Embryonic facial prominence (tissue), 1 donor: ENCODE data around the gene USP5.
"Not testable (repeated sequence)": the region's sequence is repeated elsewhere in the genome, so short reads cannot be mapped to it uniquely, and the experiment has no call there.

Experiments
- DNase-seq: peaks from one replicate; pipeline ENCODE4 v3.0.0-alpha.2; 2016; ENCODE audit errors: extremely low spot score

USP5 gene

GRCh38 chr12:6887460-6887859 lies 35.5 kb downstream of the USP5 start:
- DNase-seq, result no peak

GRCh38 chr12:6888360-6888759 lies 36.4 kb downstream of the USP5 start:
- no peak for DNase-seq

GRCh38 chr12:6888794-6889193 lies 36.8 kb downstream of the USP5 start:
- DNase-seq, result not testable (repeated sequence)

- not testable (repeated sequence) for DNase-seq
These were observed 38.0 kb downstream of the USP5 start for GRCh38 chr12:6889775-6890573.

GRCh38 chr12:6890789-6891645 lies 39.1 kb downstream of the USP5 start:
- DNase-seq, result peak; percentile 95

GRCh38 chr12:6891646-6892001 lies 39.7 kb downstream of the USP5 start:
- no peak for DNase-seq

GRCh38 chr12:6892683-6893082 lies 40.7 kb downstream of the USP5 start:
- not testable (repeated sequence) for DNase-seq

- DNase-seq, result no peak
These were observed 42.4 kb downstream of the USP5 start for GRCh38 chr12:6894321-6894720.

GRCh38 chr12:6896846-6897435 lies 45.0 kb downstream of the USP5 start:
- no peak for DNase-seq

- no peak for DNase-seq
These were observed 47.5 kb downstream of the USP5 start for GRCh38 chr12:6899427-6899826.

GRCh38 chr12:6899837-6900519 lies 48.0 kb downstream of the USP5 start:
- peak; percentile 21 for DNase-seq

GRCh38 chr12:6902448-6902847 lies 50.5 kb downstream of the USP5 start:
- no peak for DNase-seq

- no peak for DNase-seq
These were observed 51.8 kb downstream of the USP5 start for GRCh38 chr12:6903722-6904121.

- peak; percentile 97 for DNase-seq
These were observed 52.6 kb downstream of the USP5 start, which contains the start of gene LRRC23 for GRCh38 chr12:6904280-6905276. LRRC23 (plus strand) TSS chr12:6904822; CDS start chr12:6905634, 812 bp downstream.

GRCh38 chr12:6905414-6906040 lies 53.6 kb downstream of the USP5 start:
- no peak for DNase-seq

GRCh38 chr12:6908141-6908540 lies 56.2 kb downstream of the USP5 start:
- DNase-seq, result not testable (repeated sequence)

- no peak for DNase-seq
These were observed 57.6 kb downstream of the USP5 start for GRCh38 chr12:6909421-6910145.

GRCh38 chr12:6912164-6912935 lies 60.4 kb downstream of the USP5 start:
- DNase-seq, result no peak
